ENCODE measurements around the gene BRINP2.

GRCh38 chr1:177243773-177244172 lies 73.0 kb downstream of the BRINP2 start:
- no peak for TF ChIP-seq POLR2A (IDR thresholded peaks at IDR 0.05)
- TF ChIP-seq CTCF (IDR thresholded peaks at IDR 0.05): no peak

All from sigmoid colon (tissue), 3 donors.